Measurements from ENCODE around the gene FOXQ1. TPM values are rescaled to one million over a fixed set of nuclear protein-coding genes. Genes with fewer than 3 reads are reported as not detected.

The FOXQ1 gene
- total RNA-seq, 3 donors from 2014 or later = 0.23 to 0.60 (median 0.58) TPM

DNA sequence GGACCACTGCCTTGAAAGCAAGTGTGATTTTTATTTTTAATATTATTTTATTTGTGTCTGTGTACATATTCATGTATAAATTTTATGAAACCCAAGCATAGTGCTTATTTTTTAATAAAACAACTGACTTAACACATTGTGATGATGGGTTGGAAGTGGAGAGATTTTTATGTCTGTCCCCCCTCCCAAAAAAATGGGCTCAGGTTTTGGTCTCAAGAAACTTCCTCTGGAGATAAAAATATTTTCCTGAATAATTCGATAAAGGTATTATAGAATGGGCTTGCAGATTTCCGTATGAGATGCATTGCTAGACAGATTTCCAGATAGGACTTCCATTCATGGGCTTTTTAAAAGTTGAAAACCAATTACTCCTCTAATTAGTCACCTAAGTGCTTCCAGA, 2.7 kb downstream of the FOXQ1 start:
- no peak for DNase-seq
- no peak overlapping the region for H3K4me3 ChIP-seq
- no peak for ATAC-seq

DNA sequence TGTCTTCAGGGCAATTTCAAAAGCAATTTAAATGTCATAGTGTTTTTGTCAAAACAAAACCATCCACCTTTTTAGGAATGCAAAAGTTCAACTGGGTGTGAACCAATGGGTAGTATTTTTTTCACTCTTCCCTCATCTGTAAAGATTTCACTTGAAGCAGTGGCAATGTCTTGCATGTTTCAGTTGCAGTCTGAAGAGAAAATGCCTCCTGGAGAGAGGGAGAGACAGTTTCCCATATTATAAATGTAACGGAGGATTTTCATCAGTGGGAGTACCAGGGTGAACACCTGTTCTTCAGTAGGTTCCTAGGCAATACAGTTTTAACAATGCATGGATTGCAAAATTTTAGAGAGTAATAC, 3.3 kb downstream of the FOXQ1 start:
- Histone ChIP-seq H3K9me3 (no peaks in the 10 kb centered on the region), H3K36me3 (ENCODE audit: low read depth) (no peaks in the 10 kb centered on the region), H3K4me1 (ENCODE audit: low read depth) (peaks cover 17% of the 10 kb centered on the region), H3K4me3 (no peak overlapping the region)
- no peak for ATAC-seq
- intact Hi-C loops (cut with DNase I, micrococcal nuclease) = no loop called here
- no peak for DNase-seq
- TF ChIP-seq, protein P1, sequence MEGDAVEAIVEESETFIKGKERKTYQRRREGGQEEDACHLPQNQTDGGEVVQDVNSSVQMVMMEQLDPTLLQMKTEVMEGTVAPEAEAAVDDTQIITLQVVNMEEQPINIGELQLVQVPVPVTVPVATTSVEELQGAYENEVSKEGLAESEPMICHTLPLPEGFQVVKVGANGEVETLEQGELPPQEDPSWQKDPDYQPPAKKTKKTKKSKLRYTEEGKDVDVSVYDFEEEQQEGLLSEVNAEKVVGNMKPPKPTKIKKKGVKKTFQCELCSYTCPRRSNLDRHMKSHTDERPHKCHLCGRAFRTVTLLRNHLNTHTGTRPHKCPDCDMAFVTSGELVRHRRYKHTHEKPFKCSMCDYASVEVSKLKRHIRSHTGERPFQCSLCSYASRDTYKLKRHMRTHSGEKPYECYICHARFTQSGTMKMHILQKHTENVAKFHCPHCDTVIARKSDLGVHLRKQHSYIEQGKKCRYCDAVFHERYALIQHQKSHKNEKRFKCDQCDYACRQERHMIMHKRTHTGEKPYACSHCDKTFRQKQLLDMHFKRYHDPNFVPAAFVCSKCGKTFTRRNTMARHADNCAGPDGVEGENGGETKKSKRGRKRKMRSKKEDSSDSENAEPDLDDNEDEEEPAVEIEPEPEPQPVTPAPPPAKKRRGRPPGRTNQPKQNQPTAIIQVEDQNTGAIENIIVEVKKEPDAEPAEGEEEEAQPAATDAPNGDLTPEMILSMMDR (IDR thresholded peaks at IDR 0.05) = no peak

More for the DNA sequence above, 2.7 kb downstream of the FOXQ1 start:
- no peaks in the 10 kb centered on the region for H3K9me3 ChIP-seq
- H3K36me3 ChIP-seq (ENCODE audit: low read depth) = no peaks in the 10 kb centered on the region
- intact Hi-C loops (cut with DNase I, micrococcal nuclease) = no loop called here
- TF ChIP-seq, protein P1 (IDR thresholded peaks at IDR 0.05) = no peak
- peaks cover 17% of the 10 kb centered on the region for H3K4me1 ChIP-seq (ENCODE audit: low read depth)

DNA sequence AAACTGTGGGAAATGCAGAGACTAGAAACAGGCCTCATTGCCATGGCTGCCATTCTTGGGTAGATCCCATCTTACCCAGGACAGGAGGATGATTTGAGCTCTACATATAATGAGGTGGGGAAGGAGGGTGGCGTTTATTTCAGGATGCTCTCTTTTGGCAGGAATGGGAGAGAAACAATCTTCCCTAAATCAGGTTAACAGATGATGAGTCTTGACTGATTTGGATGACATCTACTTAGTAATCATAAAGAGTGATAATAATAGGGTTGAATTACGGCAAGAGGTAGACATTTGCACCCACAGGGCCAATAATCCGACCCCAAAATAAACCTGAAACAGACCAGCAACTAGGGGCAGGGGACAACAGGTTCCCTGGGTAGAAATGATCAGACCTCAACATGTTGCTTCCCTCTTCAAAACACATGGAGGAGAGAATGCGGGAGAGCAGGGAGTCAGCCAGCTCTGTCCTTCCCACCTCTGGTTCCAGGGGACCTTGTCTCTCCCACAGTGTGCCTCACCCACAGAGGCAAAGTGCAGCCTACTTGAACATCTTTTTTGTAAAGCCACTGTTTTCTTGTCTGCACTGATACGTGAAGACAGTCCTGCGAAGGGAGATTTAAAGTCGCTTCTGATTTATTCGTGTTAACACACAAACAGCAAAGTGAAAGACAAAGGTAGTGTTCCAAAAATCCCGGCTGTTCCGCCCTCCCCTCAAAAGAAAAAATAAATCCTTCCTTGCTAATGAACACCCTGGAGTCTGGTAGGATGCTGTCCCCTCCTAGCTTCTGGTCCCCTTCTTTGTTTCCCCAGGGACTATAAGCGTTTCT, 3.9 kb downstream of the FOXQ1 start:
- H3K4me3 ChIP-seq = no peak overlapping the region
- H3K9me3 ChIP-seq = no peaks in the 10 kb centered on the region
- peaks cover 17% of the 10 kb centered on the region for H3K4me1 ChIP-seq (ENCODE audit: low read depth)
- ATAC-seq (no peak), DNase-seq (no peak)
- H3K36me3 ChIP-seq (ENCODE audit: low read depth) = no peaks in the 10 kb centered on the region
- intact Hi-C loops (cut with DNase I, micrococcal nuclease) = no loop called here
- TF ChIP-seq, protein P1 (IDR thresholded peaks at IDR 0.05) = no peak

DNA sequence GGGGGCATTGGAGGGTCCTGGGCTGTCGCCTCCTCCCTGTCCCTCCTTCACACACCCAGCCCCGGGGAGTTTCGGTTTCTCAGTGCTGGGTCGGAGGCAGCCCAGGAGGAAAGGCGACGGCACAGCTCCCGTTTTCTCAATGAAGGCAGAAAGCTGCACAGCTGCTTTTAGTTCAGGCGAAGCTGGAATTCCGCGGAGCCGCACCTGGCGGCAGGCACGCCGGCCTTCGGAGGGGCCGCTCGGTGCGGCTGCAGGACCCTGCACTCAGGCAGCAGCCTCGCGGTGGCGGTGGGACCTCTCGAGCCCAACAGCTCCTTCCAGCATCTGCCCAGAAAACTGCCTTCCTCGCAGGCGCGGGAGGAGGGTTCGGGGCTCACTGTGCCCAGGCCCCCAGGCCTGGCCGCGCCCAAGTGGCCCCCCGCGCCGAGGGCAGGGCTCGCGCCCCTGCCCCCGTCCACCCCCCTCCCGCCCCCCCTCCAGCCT, 4.6 kb downstream of the FOXQ1 start:
- peak in 2 of 3 donors; percentile 15 to 26 for DNase-seq
- no peak for ATAC-seq
- intact Hi-C loops (cut with DNase I, micrococcal nuclease) = no loop called here
- no peaks in the 10 kb centered on the region for H3K36me3 ChIP-seq (ENCODE audit: low read depth)
- no peak overlapping the region for H3K4me3 ChIP-seq
- H3K9me3 ChIP-seq = no peaks in the 10 kb centered on the region
- TF ChIP-seq, protein P1 (IDR thresholded peaks at IDR 0.05) = no peak
- peaks cover 17% of the 10 kb centered on the region for H3K4me1 ChIP-seq (ENCODE audit: low read depth)

DNA sequence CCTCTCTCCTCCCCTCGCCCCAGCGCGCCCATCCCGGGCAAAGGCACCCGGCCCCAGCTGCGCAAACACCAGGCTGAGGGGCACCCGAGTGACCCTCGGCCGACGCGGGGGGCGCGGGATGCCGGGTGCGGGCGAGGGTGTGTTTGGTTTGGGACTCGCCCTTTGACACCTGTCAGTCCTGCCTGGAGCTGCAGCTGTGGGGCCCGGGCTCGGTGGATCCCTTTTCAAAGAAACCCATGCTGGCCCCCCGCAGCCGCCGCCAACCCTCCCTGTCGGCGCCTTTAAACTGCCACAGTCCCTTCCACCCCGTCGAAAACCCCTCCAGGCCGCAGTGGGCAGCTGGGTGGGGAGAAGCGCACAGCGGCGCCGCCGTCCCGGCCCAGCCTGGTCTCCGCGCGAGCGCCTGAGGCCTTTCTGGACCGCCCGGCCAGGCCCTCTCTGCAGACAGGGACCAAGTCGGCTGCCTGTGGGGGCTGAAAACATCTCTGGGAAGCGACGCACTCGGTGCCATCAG, 5.5 kb downstream of the FOXQ1 start:
- ATAC-seq (no peak), DNase-seq (peak in 1 of 3 donors; percentile 24)
- H3K4me3 ChIP-seq = no peak overlapping the region
- peaks cover 12% of the 10 kb centered on the region for H3K4me1 ChIP-seq (ENCODE audit: low read depth)
- intact Hi-C loops (cut with DNase I, micrococcal nuclease) = no loop called here
- TF ChIP-seq, protein P1 (IDR thresholded peaks at IDR 0.05) = no peak
- no peaks in the 10 kb centered on the region for H3K36me3 ChIP-seq (ENCODE audit: low read depth)
- H3K9me3 ChIP-seq = no peaks in the 10 kb centered on the region
